GM21360 (cell line): ENCODE results near the gene ITGB8.
"Not testable (repeated sequence)": the region's sequence is repeated elsewhere in the genome, so short reads cannot be mapped to it uniquely, and the experiment has no call there.

ENCODE experiments used
- ATAC-seq: cut with Tn5 transposase; IDR thresholded peaks from one replicate; pipeline ENCODE4 v1.9.1; 2021; ENCODE audit warnings: mild to moderate bottlenecking, moderate library complexity; ENCODE audit not compliant: unreplicated experiment

Gene ITGB8

DNA sequence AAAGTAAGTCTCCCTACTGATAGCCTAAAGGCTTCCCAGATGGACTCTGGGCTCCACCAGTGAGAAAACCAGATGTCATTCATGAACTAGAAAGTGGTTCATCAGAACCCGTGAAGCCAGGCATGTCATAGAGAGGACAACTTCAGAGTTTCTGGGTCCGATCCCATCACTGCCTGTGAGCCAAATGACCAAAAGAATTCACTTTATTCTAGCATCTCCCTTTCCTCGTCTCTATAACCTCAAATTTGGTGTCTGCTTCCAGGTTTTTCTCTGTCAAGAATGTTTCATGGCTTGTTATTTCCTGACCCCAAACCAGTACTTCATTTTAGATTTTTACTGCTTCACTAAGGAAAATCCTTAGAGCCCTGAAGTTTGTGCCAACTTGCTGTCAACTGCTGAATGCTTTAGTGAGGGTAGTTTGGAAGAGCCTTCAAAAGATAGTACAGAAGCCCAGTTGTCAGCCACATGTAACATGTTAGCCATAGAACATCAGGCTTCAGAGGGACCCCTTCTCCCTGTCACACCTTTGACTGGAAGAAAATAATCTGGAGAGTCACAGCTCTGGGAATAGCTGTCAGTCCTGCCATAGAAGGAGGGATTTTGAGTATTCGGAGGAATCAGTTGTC lies 34.0 kb downstream of the ITGB8 start:
- no peak for ATAC-seq

- no peak for ATAC-seq
These were observed 34.8 kb downstream of the ITGB8 start for GRCh38 chr7:20365486-20365885.

- no peak for ATAC-seq
These were observed 43.7 kb downstream of the ITGB8 start for GRCh38 chr7:20374399-20374798.

- ATAC-seq, result no peak
These were observed 46.1 kb downstream of the ITGB8 start for GRCh38 chr7:20376796-20377195.

DNA sequence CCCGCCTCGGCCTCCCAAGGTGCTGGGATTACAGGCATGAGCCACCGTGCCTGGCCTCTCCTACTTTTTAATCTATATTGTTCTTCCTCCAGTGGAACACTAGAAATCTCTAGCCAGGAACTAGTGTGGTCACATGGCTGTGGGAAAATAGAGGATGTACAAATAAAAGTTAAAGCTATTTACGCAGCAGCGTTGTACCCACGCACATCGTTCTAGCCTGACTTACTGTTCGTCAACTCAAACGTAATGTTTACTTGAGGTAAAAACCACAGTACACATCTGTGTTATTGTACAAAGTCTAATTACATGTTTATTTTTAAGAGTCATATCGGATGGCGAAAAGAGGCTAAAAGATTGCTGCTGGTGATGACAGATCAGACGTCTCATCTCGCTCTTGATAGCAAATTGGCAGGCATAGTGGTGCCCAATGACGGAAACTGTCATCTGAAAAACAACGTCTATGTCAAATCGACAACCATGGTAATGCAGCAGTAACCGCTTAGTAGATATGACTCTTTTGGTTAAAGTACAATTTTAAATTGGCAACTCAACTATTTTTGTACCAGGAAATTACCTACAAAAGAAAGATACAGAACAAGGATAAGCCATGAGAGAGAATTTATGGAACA lies 50.8 kb downstream of the ITGB8 start:
- no peak for ATAC-seq

GRCh38 chr7:20383351-20383750 lies 52.7 kb downstream of the ITGB8 start:
- no peak for ATAC-seq

DNA sequence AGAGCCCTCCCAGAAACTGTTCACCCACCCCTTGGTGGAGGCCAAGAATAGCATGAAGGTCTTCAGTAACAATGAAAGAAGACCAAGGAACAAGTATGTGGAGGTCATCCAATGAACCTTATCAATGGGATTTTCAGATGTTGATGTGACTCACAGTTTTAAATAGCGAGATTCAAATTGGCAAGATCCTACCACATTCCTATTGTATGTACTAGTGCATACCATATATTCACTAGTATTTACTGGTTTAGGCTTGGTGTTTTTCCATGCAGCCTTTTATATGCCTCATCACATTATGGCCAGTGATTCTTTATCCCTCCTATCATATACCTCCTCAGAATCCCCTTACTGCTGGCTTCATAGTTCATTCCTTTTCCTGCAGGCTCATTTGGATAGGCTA lies 54.4 kb downstream of the ITGB8 start:
- no peak for ATAC-seq

- ATAC-seq, result no peak
These were observed 57.4 kb downstream of the ITGB8 start for GRCh38 chr7:20388084-20388483.

- ATAC-seq, result not testable (repeated sequence)
These were observed 58.5 kb downstream of the ITGB8 start for GRCh38 chr7:20389192-20389591.

GRCh38 chr7:20393021-20393610 lies 62.4 kb downstream of the ITGB8 start:
- no peak for ATAC-seq

DNA sequence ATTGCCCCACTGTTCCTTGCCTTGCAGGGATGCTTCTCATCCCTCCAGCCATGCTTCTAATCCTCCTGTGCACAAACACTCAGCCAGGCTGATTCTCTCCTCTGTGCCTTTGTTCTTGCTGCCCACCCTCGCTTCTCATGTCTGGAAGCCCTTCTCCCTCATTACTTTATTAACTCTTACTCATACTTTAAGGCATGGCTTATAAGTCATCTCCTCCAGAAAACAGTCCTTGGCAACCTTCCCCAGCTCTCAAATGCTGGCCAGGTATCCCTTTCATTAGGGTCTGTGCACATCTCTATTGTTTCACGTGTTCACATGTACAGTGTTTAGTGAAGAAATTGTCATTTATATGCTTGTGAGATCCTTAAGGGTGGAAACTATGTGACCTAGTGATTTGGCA lies 62.9 kb downstream of the ITGB8 start:
- no peak for ATAC-seq

GRCh38 chr7:20394284-20394683 lies 63.6 kb downstream of the ITGB8 start:
- ATAC-seq, result no peak

- ATAC-seq, result no peak
These were observed 64.4 kb downstream of the ITGB8 start for GRCh38 chr7:20395104-20395503.

DNA sequence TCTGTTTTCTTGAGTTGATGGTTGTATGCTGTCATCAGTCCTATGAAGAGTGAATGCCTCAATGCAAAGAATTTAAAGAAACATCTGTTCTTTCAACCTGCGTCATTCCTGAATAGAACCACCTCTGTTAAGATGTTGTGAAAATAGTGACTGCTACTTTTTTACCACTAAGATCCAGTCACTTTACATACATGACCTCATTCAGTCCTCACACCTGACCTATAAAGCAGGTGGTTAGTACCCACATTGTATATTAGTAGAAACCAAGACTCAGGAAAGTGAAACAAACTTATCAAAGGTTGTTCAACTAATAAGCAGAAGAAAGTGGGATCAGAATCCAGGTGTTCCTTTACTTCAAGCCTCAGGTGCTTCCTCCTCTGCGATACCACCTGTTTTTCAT lies 64.8 kb downstream of the ITGB8 start:
- ATAC-seq, result no peak

DNA sequence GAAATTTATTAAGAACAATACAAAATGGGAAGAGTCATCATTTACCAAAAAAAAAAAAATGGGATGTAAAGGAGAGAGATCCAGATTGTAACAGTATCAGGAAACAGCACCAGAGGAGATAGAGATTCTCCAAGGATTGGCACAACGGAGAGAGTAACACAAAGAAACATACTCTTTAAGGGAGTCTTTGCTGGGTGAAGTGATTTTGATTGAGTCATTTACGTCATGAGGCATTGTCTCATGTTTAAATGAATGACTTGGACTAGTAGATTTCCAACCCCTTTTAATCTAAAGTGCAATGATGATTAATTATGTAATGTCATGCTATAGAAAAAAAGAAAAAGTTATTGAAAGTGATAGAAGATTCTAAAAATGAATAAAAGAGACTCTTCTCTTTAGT lies 68.8 kb downstream of the ITGB8 start:
- ATAC-seq, result no peak

- no peak for ATAC-seq
These were observed 71.4 kb downstream of the ITGB8 start for GRCh38 chr7:20401861-20402746.

GRCh38 chr7:20402747-20403230 lies 72.1 kb downstream of the ITGB8 start:
- ATAC-seq, result no peak

DNA sequence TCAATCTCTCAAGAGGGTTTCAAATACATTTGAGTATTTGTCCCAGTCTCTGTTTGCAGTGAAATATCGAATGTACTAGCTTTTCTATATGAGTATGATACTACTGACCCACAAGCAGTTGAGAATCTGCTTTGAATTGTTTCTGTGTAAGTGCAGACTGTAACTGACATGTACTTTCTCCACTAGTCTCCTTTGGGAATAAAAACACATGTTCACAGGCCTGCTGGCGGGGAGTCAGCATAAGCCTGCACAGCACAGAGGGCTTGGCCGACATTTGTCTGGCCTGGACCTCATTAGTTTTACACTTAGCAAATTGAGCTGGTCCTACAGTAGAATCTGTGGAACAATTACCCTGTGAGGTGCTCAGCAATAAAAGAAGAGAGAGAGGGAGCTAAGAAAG lies 72.6 kb downstream of the ITGB8 start:
- ATAC-seq, result no peak

DNA sequence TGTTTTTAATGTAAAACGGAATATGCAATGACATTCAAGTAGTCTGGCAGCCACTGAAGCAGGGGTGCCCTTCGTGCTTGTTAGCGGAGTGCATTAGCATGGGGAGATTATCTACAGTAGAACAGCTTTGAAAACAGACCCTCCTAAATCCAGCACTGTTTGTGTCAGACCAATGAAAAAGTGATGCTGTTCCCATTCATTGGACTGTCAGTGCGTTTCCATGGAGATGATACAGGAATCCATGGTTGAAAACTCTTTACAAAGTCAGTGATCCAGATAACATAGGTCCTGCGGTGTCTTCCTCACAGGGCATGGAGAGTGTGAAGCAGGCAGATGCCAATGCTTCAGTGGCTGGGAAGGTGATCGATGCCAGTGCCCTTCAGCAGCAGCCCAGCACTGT lies 73.6 kb downstream of the ITGB8 start:
- no peak for ATAC-seq

- no peak for ATAC-seq
These were observed 77.1 kb downstream of the ITGB8 start for GRCh38 chr7:20407585-20408466.

GRCh38 chr7:20408467-20408826 lies 77.7 kb downstream of the ITGB8 start:
- ATAC-seq, result no peak
